Naive thymus-derived CD8-positive, alpha-beta T cell (primary cell): ENCODE data around the gene LAD1. TPM values are rescaled to one million over a fixed set of nuclear protein-coding genes. Genes with fewer than 3 reads are reported as not detected.

Source experiments
- ATAC-seq, 2 donors: fragments of 150-1000 bp; cut with Tn5 transposase in 1 of 2; sonication (Bioruptor Pico), chemical (Tn5 transposase) in 1 of 2; 1 replicate in 1 of 2; 2 replicates in 1 of 2; pipeline ENCODE4 v1.10.0; 2021; ENCODE audit warnings: mild to moderate bottlenecking in 2 of 2, moderate library complexity in 2 of 2
- POLR2A ChIA-PET: fragments of 350-600 bp; sonication (Branson Sonifier 250); formaldehyde crosslinking; loops from one replicate; lab custom pipeline; 2021; ENCODE audit warnings: antibody characterized with exemption; lab: Charles Lee
- DNase-seq, 10 donors: peaks; one replicate each; pipeline versions ENCODE4 v3.0.0 to v3.0.0-alpha.2; 2020 to 2022
- H3K27ac Mint-ChIP-seq, 10 donors: one replicate each; pipeline ENCODE4 v1.8.0; 2020 to 2022; ENCODE audit warnings: mild to moderate bottlenecking in 10 of 10, mixed read lengths in 10 of 10, moderate library complexity in 4 of 10, inconsistent platforms in 1 of 10
- H3K27me3 Mint-ChIP-seq, 5 donors: one replicate each; pipeline ENCODE4 v1.8.0; 2021 to 2022; ENCODE audit warnings: mixed read lengths in 5 of 5
- H3K36me3 Mint-ChIP-seq, 3 donors: one replicate each; pipeline ENCODE4 v1.8.0; 2020 to 2022; ENCODE audit warnings: mixed read lengths in 3 of 3, mild to moderate bottlenecking in 2 of 3, inconsistent platforms in 1 of 3
- H3K4me1 Mint-ChIP-seq, 4 donors: one replicate each; pipeline ENCODE4 v1.8.0; 2021 to 2022; ENCODE audit warnings: mixed read lengths in 4 of 4
- H3K4me3 Mint-ChIP-seq, 10 donors: one replicate each; pipeline ENCODE4 v1.8.0; 2020 to 2022; ENCODE audit warnings: mild to moderate bottlenecking in 10 of 10, mixed read lengths in 10 of 10, moderate library complexity in 6 of 10, inconsistent platforms in 1 of 10
- H3K9me3 Mint-ChIP-seq, 9 donors: one replicate each; pipeline ENCODE4 v1.8.0; 2020 to 2022; ENCODE audit warnings: mixed read lengths in 9 of 9, mild to moderate bottlenecking in 3 of 9, inconsistent platforms in 1 of 9, moderate library complexity in 1 of 9
- polyA plus RNA-seq, 3 donors: library from polyadenylated mRNA; unstranded; fragments of 300-500 nt; fragmentation: Illumina TruSeq; gene quantifications; one replicate each; pipeline ENCODE4 v1.2.3, GENCODE V29; 2021
- total RNA-seq, 8 experiments: library from RNA in 2 of 8; stranded (reverse) in 2 of 8; gene quantifications; one replicate each; pipeline ENCODE4 v1.2.3 and lab custom pipeline; 2021 to 2026

LAD1 gene
- total and polyA plus RNA-seq, 5 experiments from 2014 or later, result not detected

DNA sequence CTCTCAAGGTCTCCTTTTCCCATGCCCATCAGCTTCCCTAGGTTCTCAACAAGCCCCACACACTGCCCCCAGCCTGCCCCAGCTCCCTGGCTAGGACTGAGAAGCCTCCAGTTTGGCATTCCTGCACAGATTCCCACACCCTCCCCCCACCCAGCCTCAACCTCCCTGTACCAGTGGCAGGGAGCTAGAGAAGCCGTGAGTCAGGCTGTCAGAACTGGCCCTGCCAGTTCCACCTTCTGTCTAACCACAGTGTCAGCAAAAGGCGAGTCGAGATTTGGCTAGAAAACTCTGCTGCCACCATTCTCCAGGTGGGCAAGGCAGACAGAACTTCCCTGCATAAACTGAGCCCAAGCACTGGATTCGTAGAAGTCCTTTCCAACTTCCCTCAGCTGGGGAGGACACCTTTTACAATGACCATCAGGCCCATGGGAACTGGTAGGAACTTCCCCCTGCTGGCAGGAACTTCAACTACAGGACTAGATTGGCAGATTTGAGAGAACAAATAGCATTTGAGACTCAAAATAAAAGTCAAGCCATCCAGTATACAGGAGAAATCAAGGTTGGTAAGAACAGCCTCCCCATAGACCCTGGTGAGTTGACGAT, 52.7 kb downstream of the LAD1 start:
- Mint-ChIP-seq H3K4me1 (peaks cover 0 to 6% (median 0%) of the 10 kb centered on the region in 4 donors), H3K27ac (no peak overlapping the region), H3K9me3 (peaks cover 0 to under 1% (median 0%) of the 10 kb centered on the region in 9 donors), H3K36me3 (no peaks in the 10 kb centered on the region), H3K4me3 (no peak overlapping the region), H3K27me3 (peaks cover 9 to 33% (median 24%) of the 10 kb centered on the region in 5 donors)
- DNase-seq (no peak), ATAC-seq (no peak)
- POLR2A ChIA-PET, result no interaction called here

DNA sequence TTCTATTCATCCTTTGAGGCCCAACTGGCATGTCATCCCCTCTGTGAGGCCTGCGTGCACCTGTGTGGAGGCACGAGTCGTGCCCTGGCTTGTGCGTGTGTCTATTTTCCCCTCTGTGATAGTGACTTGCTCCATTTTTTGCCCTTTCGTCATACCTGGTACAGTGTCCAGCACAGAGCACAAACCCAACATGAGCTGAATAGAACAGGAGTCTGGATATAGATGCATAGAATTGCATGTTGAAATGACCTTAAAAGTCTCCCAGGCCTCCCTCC, 54.1 kb downstream of the LAD1 start:
- POLR2A ChIA-PET, result no interaction called here
- ATAC-seq, result no peak
- peaks cover 6 to 28% (median 18%) of the 10 kb centered on the region in 5 donors for H3K27me3 Mint-ChIP-seq
- H3K27ac Mint-ChIP-seq, result peak overlapping the region in 1 of 10 donors; percentile 26
- no peaks in the 10 kb centered on the region for H3K36me3 Mint-ChIP-seq
- no peak overlapping the region for H3K4me3 Mint-ChIP-seq
- DNase-seq, result no peak
- H3K9me3 Mint-ChIP-seq, result peaks cover 0 to 3% (median 0%) of the 10 kb centered on the region in 9 donors
- peaks cover 0 to 3% (median 0%) of the 10 kb centered on the region in 4 donors for H3K4me1 Mint-ChIP-seq

DNA sequence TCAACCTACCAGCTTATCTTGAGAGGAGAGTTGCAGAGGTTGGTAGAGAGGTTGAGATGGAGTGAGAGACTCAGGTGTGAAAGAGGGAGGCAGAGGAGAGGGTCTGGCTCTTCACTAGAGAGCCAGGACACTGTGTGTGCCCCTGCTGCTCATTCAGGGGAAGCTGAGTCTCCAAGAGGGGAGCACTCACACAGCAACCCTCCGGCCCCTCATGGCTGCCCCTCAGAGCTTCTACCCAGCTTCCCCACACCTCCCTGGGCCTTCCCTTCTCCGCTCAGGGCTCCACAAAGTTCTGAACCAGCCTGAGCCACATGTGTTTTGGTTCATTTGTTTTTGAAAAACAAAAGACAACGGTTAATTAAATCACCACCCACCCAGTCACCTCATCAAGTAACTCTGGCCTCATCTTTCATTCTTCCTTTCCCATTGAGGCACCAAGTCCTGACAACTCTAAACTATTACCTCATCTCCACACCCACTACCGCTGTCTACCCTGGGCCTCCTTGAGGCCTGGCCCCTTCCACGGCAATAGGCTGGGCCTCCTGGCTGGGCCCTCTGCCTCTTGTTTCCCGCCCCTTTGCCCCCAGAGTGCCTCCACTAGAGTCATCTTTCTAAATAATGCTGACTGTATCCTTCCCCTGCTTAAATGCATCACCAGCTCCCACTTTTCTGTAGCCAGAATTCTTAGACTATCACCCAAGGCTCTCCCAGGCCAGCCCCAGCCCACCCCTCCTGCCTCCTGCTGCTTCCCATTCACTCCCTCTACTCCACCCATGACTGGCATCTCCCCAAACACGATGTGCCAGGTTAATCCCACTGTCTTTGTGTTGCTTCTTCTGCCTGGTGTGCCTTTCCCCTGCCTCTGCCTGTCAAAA, 54.7 kb downstream of the LAD1 start:
- POLR2A ChIA-PET, result no interaction called here
- Mint-ChIP-seq H3K9me3 (peaks cover 0 to 3% (median 0%) of the 10 kb centered on the region in 9 donors), H3K4me1 (peaks cover 0 to 3% (median 0%) of the 10 kb centered on the region in 4 donors), H3K27me3 (peaks cover 6 to 28% (median 19%) of the 10 kb centered on the region in 5 donors), H3K4me3 (no peak overlapping the region), H3K27ac (no peak overlapping the region), H3K36me3 (no peaks in the 10 kb centered on the region)
- DNase-seq (no peak), ATAC-seq (no peak)

DNA sequence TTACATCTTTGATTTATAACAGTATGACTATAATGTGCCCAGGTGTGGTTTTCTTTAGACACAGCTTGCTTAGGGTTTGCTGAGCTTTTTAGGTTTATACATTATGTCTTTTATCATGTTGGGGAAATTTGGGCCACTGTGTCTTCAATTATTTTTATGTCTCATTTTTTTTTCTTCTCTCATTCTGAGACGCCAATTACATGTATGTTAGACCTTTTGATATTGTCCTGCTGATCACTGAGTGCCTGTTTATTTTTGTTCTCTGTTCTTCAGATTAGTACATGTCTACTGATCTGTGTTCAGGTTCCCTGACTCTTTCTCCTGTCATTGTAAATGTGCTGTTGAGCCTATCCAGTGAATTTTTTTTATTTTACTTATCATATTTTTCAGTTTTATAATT, 57.7 kb downstream of the LAD1 start:
- peaks cover 0 to 3% (median 0%) of the 10 kb centered on the region in 9 donors for H3K9me3 Mint-ChIP-seq
- no peak overlapping the region for H3K27ac Mint-ChIP-seq
- no peak overlapping the region for H3K4me3 Mint-ChIP-seq
- DNase-seq (no peak), ATAC-seq (no peak)
- peaks cover 0 to 15% (median 8%) of the 10 kb centered on the region in 5 donors for H3K27me3 Mint-ChIP-seq
- POLR2A ChIA-PET, result no interaction called here
- H3K36me3 Mint-ChIP-seq, result no peaks in the 10 kb centered on the region
- no peaks in the 10 kb centered on the region for H3K4me1 Mint-ChIP-seq

DNA sequence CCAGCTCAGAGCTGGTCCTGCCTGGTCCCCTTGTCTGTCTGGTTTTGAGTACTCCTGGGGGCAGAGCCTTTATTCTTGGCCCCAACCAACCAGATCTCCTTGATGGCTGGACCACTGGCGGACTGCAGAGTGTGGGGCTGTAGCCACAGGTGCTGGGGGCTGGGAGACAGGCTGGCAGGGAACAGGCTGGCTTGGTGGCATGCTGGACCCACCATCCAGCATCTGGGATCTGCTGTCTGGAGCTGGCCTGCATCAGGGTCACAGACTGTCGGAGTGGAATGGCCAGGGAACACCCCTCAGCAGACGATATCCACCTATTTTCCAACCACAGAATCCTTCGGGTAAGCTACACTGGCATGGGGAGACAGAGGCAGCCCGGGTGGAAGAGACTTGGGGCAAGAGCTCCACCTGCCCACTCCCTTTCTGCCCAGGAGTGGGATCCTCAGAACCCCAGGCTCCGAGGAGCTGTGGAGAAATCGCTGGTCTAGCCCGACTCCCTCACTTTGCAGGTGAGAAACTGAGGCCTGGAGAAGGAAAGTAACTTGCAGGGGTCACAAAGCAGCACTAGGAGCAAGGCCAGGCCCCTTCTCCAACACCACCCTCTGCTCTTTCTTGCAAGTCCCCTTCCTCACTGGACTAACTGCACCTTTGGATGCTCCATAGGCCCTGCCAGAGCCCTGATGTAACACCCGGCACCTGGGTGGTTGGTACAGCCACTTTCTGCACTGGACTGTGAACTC, 62.2 kb downstream of the LAD1 start:
- POLR2A ChIA-PET, result no interaction called here
- Mint-ChIP-seq H3K27me3 (peaks cover 0 to 5% (median 1%) of the 10 kb centered on the region in 5 donors), H3K4me1 (no peaks in the 10 kb centered on the region), H3K9me3 (peaks cover 0 to 3% (median 0%) of the 10 kb centered on the region in 9 donors), H3K4me3 (no peak overlapping the region), H3K27ac (no peak overlapping the region), H3K36me3 (no peaks in the 10 kb centered on the region)
- ATAC-seq, result no peak
- DNase-seq, result no peak

DNA sequence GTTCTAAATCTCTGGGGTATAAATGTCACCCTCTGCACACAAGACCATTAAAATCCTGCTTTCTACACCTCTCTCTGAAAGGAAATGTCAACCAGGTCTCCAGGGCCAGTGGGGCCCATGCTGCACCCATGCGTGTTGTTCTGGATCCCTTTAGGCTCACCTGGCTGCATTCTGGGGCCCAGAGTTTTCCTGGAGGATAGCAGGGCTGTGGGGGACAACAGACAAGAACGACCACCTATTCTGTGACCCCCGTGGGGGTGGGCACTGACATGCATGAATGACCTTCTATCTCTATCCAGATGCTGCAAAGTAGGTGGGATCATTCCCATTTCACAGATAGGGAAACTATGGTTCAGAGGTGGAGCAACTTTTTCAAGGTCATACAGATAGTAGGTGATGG, 63.2 kb downstream of the LAD1 start:
- H3K27me3 Mint-ChIP-seq, result peaks cover 0 to 5% (median 0%) of the 10 kb centered on the region in 5 donors
- H3K4me3 Mint-ChIP-seq, result no peak overlapping the region
- ATAC-seq, result no peak
- POLR2A ChIA-PET, result no interaction called here
- DNase-seq, result no peak
- no peaks in the 10 kb centered on the region for H3K36me3 Mint-ChIP-seq
- H3K27ac Mint-ChIP-seq, result no peak overlapping the region
- no peaks in the 10 kb centered on the region for H3K4me1 Mint-ChIP-seq
- no peaks in the 10 kb centered on the region for H3K9me3 Mint-ChIP-seq

DNA sequence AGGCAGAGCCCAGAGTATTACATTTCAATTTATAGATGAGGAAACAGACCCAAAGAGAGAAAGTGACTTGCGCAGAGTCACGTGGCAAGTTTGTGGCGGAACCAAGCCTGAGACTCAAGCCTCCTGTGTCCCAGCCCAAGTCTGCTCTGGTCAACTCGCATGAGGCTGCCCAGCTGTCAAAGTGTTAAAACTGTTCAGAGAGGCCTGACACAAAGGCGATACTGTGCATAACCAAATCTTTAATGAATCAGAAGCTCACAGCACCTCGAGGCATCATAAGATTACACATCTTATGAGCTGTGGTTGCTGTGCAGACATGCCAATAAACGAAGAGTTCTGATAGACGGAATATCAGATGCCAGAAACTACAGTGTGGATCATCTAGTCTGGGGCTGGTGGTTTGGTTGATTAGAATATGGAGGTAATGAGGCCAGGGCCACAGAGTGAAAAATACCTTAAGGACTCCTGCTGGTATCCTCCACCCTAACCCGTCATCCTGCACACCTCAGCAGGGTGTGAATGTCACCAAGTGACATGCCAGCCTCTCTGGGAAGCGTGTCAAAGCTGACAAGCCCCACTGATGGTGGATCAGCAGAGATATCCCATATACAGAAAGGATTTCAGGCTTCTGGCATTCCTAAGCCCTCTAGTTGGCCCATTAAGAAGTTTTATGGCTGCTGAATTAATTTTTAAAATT, 63.8 kb downstream of the LAD1 start:
- no peaks in the 10 kb centered on the region for H3K36me3 Mint-ChIP-seq
- H3K27me3 Mint-ChIP-seq, result peaks cover 0 to 5% (median 0%) of the 10 kb centered on the region in 5 donors
- H3K4me1 Mint-ChIP-seq, result no peaks in the 10 kb centered on the region
- H3K4me3 Mint-ChIP-seq, result no peak overlapping the region
- H3K9me3 Mint-ChIP-seq, result no peaks in the 10 kb centered on the region
- no peak overlapping the region for H3K27ac Mint-ChIP-seq
- POLR2A ChIA-PET, result no interaction called here
- DNase-seq, result no peak
- no peak for ATAC-seq

DNA sequence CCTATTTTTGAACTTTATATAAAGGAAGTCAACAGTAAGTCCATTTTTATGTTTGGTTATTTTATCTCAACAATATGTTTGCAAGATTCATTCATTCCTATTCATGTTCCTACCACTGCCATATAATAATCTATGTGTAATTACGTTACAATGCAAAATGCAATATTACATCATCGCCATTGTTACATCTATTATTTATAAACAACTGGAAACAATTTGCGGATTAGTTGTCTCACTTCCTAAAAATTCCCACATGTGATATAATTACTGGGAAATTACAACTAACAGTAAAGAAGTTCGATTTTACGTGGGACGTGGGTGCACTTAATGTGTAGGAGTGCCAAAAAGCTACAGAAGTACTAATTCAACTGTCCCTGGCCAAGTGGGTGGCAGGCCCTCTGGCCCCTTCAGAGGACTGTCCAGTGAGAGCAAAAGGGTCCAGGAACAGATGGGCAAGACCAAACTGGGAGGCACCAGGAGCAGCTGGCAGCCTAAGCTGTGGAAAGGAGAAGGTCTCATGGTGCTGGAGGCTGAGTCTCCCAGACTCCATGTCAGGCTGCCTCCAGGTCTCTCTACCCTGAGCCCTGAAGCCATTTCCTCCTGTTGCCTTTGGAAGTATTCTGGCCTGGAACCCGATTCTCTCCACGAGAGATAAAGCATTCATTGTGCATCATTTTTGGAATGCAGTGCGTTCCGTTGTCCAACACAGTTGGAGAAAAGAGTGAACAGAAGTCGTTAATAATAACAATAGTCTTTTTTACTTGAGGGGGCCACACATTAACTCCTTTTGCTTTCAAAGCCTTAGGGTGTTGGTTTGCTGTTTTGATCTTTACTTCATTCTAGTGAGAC, 64.6 kb downstream of the LAD1 start:
- H3K36me3 Mint-ChIP-seq, result no peaks in the 10 kb centered on the region
- H3K4me1 Mint-ChIP-seq, result no peaks in the 10 kb centered on the region
- no peak overlapping the region for H3K27ac Mint-ChIP-seq
- H3K9me3 Mint-ChIP-seq, result no peaks in the 10 kb centered on the region
- ATAC-seq (no peak), DNase-seq (no peak)
- no peak overlapping the region for H3K4me3 Mint-ChIP-seq
- POLR2A ChIA-PET, result no interaction called here
- H3K27me3 Mint-ChIP-seq, result peaks cover 0 to 5% (median 0%) of the 10 kb centered on the region in 5 donors

DNA sequence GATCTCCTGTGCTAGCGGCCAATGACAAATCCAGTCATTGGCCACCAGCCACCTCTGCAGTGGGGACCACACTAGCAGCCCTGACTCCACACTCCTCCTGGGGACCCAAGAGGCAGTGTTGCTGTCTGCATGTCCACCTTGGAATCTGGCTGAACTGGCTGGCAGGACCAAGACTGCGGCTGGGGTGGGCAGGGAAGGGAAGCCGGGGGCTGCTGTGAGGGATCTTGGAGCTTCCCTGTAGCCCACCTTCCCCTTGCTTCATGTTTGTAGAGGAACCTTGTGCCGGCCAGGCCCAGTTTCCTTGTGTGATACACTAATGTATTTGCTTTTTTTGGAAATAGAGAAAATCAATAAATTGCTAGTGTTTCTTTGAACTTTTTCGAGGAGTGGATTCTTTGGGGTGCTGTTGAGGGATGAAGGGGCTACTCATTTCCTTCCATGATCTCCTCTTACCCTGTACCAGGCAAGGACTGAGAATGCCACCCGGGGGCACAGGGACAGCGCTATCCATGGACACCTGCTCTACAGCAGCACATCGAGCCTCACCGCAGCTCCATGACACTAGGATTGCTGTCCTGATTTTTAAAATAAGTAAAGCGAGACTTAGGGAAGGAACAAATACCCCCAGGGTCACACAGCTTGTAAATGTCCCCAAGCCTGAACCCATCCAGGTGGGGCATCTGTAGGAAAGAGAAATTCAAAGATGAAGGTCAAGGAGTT, 66.3 kb downstream of the LAD1 start:
- POLR2A ChIA-PET, result no interaction called here
- ATAC-seq (no peak), DNase-seq (no peak)
- Mint-ChIP-seq H3K9me3 (no peaks in the 10 kb centered on the region), H3K4me3 (no peak overlapping the region), H3K36me3 (no peaks in the 10 kb centered on the region), H3K4me1 (no peaks in the 10 kb centered on the region), H3K27me3 (peaks cover 0 to 5% (median 0%) of the 10 kb centered on the region in 5 donors), H3K27ac (no peak overlapping the region)

DNA sequence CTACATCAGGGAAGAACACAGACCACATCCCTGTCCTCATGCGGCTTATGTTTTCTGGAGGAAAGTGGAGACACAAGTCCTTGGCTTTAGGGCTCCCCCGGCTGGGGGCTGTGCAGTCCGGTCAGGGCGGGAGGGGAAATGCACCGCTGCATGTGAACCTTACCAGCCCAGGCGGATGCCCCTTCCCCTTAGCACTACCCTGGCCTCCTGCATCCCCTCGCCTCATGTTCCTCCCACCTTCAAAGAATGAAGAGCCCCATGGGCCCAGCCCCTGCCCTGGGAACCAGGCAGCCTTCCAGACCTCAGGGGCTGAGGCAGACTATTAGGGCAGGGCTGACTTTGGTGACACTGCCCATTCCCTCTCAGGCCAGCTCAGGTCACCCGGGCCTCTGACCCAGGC, 67.1 kb downstream of the LAD1 start:
- DNase-seq (no peak), ATAC-seq (no peak)
- Mint-ChIP-seq H3K27ac (no peak overlapping the region), H3K4me3 (no peak overlapping the region), H3K9me3 (no peaks in the 10 kb centered on the region), H3K27me3 (peaks cover 0 to 5% (median 0%) of the 10 kb centered on the region in 5 donors), H3K36me3 (no peaks in the 10 kb centered on the region), H3K4me1 (no peaks in the 10 kb centered on the region)
- POLR2A ChIA-PET, result no interaction called here

DNA sequence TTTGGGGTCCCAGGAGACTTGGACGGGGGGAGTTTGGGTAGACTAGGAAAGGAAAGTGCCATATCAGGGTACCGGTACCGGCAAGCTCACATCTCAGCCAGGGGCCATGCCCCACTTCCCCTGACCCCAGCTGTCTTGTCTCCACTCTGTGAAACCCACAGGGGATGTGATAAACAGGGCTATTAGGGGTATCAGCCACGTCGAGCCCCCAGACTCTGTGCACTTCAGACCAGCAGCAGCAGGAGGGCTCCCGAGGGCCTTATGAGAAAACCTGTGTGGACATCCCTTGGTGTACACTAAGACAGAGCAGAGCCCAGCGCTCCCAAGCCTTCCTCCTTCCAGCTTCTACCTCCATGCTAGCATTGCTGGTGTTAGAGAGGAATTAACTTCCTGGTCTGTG, 68.0 kb downstream of the LAD1 start:
- Mint-ChIP-seq H3K27ac (no peak overlapping the region), H3K4me1 (no peaks in the 10 kb centered on the region), H3K36me3 (no peaks in the 10 kb centered on the region), H3K4me3 (no peak overlapping the region), H3K9me3 (no peaks in the 10 kb centered on the region), H3K27me3 (peaks cover 0 to 8% (median 0%) of the 10 kb centered on the region in 5 donors)
- ATAC-seq, result no peak
- POLR2A ChIA-PET, result no interaction called here
- DNase-seq, result no peak
